Stomach smooth muscle (tissue), 2 donors: ENCODE data around the gene CTPS2.
"Not testable (repeated sequence)": the region's sequence is repeated elsewhere in the genome, so short reads cannot be mapped to it uniquely, and the experiment has no call there.

Experiments used
- H3K27ac ChIP-seq: one replicate; pipeline ENCODE4 v1.7.0; 2013; ENCODE audit warnings: mild to moderate bottlenecking, low read length, inconsistent platforms
- H3K27me3 ChIP-seq, 2 donors: one replicate each; pipeline ENCODE4 v1.7.0; 2013; ENCODE audit warnings: low read length in 2 of 2; ENCODE audit not compliant: insufficient read depth in 2 of 2, control insufficient read depth in 1 of 2
- H3K36me3 ChIP-seq, 2 donors: one replicate each; pipeline ENCODE4 v1.7.0; 2013; ENCODE audit warnings: low read length in 2 of 2; ENCODE audit not compliant: control insufficient read depth in 2 of 2, insufficient read depth in 2 of 2
- H3K4me1 ChIP-seq: one replicate; pipeline ENCODE4 v1.7.0; 2013; ENCODE audit warnings: low read length; ENCODE audit not compliant: control insufficient read depth, insufficient read depth
- H3K4me3 ChIP-seq, 2 donors: one replicate each; pipeline ENCODE4 v1.7.0; 2013; ENCODE audit warnings: low read length in 2 of 2
- H3K9ac ChIP-seq, 2 donors: one replicate each; pipeline ENCODE4 v1.7.0; 2013; ENCODE audit warnings: low read length in 2 of 2, mild to moderate bottlenecking in 1 of 2
- H3K9me3 ChIP-seq, 2 donors: one replicate each; pipeline ENCODE4 v1.7.0; 2013; ENCODE audit warnings: low read length in 2 of 2; ENCODE audit not compliant: control insufficient read depth in 2 of 2
- donor health status: healthy.
- donor health status: Pancreatic carcinoma.

The CTPS2 gene

GRCh38 chrX:16635040-16635439 lies 77.4 kb downstream of the CTPS2 start:
- no peak overlapping the region for H3K4me3 ChIP-seq
- H3K4me1 ChIP-seq = no peaks in the 10 kb centered on the region
- no peak overlapping the region for H3K27ac ChIP-seq
- H3K27me3 ChIP-seq = peaks cover 0 to 5% of the 10 kb centered on the region in 2 donors
- no peak overlapping the region for H3K9ac ChIP-seq
- peaks cover 0 to 2% of the 10 kb centered on the region in 2 donors for H3K36me3 ChIP-seq
- no peaks in the 10 kb centered on the region for H3K9me3 ChIP-seq

- peaks cover 0 to 7% of the 10 kb centered on the region in 2 donors for H3K27me3 ChIP-seq
- H3K4me1 ChIP-seq = no peaks in the 10 kb centered on the region
- no peak overlapping the region for H3K27ac ChIP-seq
- H3K9ac ChIP-seq = no peak overlapping the region
- H3K9me3 ChIP-seq = no peaks in the 10 kb centered on the region
- H3K36me3 ChIP-seq = peaks cover 0 to 2% of the 10 kb centered on the region in 2 donors
- no peak overlapping the region for H3K4me3 ChIP-seq
These were observed 78.7 kb downstream of the CTPS2 start for GRCh38 chrX:16633754-16634153.

DNA sequence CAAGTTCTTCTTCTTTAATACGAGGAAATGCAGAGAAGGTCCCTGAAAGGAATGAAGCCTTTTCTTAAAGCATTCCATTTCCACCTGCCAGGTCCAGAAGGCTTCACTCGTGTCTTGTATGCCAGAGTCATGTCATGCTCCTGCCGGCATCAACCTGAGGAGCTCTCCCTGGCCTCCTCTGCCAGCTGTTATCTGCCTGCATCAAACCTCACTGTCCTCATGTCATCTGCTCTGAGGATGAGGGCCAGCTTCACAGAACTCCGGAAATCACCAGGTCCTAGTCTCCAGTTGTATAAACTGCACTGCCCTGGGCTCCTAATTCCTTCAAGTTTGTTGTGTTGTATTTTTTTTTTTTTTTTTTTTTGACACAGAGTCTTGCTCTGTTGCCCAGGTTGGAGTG lies 82.6 kb downstream of the CTPS2 start:
- Histone ChIP-seq H3K4me3 (no peak overlapping the region), H3K27me3 (peaks cover 0 to 8% of the 10 kb centered on the region in 2 donors), H3K4me1 (no peaks in the 10 kb centered on the region), H3K36me3 (no peaks in the 10 kb centered on the region), H3K27ac (no peak overlapping the region), H3K9ac (no peak overlapping the region), H3K9me3 (no peaks in the 10 kb centered on the region)

- Histone ChIP-seq H3K9ac (no peak overlapping the region), H3K27me3 (peaks cover 0 to 8% of the 10 kb centered on the region in 2 donors), H3K27ac (no peak overlapping the region), H3K4me1 (no peaks in the 10 kb centered on the region), H3K36me3 (no peaks in the 10 kb centered on the region), H3K9me3 (no peaks in the 10 kb centered on the region), H3K4me3 (no peak overlapping the region)
These were observed 83.4 kb downstream of the CTPS2 start for GRCh38 chrX:16628946-16629595.

DNA sequence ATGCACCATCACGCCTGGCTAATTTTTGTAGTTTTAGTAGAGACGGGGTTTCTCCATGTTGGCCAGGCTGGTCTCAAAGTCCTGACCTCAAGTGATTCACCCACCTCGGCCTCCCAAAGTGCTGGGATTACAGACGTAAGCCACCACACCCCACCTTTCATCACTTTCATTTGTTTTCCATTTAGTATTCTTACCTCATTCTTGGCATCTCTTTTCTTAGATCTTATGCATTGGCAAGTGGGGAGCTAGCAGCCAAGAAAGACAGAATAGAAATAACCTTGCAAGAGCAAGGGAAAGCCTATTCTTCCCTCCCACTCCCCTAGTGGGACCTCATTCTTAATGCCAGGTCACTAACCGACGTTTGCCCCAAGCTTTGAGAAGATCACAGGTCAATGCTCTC lies 84.0 kb downstream of the CTPS2 start:
- H3K9ac ChIP-seq, H3K27me3 ChIP-seq, H3K36me3 ChIP-seq, H3K9me3 ChIP-seq, H3K4me1 ChIP-seq, H3K4me3 ChIP-seq, H3K27ac ChIP-seq: not testable (repeated sequence)

DNA sequence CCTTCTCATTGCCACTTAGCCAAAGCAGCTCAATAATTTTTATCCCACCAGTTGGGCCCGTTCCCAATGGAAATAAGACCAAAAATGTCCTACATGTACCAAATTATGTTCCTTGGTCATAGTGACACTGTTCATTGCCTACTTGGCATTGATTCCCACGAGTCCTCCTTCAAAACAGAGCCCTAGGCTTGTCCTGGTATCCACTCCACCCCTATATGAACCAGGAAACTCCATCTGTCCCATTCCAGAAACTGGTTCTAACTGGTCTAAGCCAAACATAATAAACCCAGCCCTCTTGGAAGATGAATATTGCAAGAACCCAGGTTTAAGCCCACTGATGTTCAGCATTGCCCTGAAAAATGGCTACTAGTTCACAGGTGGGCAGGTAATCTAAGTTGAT lies 93.4 kb downstream of the CTPS2 start:
- Histone ChIP-seq H3K36me3 (peaks cover 0 to 4% of the 10 kb centered on the region in 2 donors), H3K4me3 (no peak overlapping the region), H3K4me1 (no peaks in the 10 kb centered on the region), H3K27ac (no peak overlapping the region), H3K27me3 (peaks cover 0 to 4% of the 10 kb centered on the region in 2 donors), H3K9me3 (no peaks in the 10 kb centered on the region), H3K9ac (no peak overlapping the region)

DNA sequence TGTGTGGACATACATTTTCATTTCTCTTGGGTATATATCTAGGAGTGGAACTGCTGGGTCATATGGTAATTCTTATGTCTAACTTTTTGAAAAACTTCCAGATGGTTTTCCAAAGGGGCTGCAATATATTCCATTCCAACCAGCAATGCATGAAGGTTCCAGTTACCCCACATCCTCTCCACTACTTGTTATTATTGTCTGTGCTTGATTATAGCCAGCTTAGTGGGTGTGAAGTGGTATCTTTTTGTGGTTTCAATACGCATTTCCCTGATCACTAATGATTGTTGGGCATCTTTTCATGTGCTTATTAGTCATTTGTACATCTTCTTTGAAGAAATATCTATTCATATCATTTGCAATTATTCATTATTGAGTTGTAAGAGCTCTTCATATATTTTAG lies 94.0 kb downstream of the CTPS2 start:
- no peak overlapping the region for H3K27ac ChIP-seq
- no peaks in the 10 kb centered on the region for H3K4me1 ChIP-seq
- no peaks in the 10 kb centered on the region for H3K9me3 ChIP-seq
- H3K4me3 ChIP-seq = no peak overlapping the region
- H3K36me3 ChIP-seq = peaks cover 0 to 4% of the 10 kb centered on the region in 2 donors
- H3K27me3 ChIP-seq = peaks cover 0 to 4% of the 10 kb centered on the region in 2 donors
- H3K9ac ChIP-seq = no peak overlapping the region

DNA sequence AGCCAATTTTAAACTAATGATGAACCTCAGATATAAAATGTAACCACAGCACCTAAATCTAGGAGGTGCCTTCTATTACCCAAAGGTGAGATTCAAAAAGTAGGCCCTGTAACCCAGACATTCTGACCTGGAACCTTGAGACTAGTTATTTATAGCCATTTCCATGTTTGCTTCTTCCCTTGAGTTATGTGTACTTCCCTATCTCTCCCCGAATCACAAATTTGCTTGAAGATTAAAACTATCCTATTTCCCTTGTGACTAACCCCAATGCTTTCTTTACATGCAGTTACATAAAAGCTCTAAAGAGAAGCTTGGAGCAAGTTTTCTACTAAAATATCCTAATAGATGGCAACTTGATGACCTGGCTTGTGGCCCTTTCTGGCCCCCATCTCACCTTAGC lies 95.1 kb downstream of the CTPS2 start:
- H3K4me3 ChIP-seq = no peak overlapping the region
- H3K36me3 ChIP-seq = peaks cover 0 to 4% of the 10 kb centered on the region in 2 donors
- H3K4me1 ChIP-seq = no peaks in the 10 kb centered on the region
- no peak overlapping the region for H3K9ac ChIP-seq
- H3K9me3 ChIP-seq = no peaks in the 10 kb centered on the region
- H3K27me3 ChIP-seq = peaks cover 0 to 4% of the 10 kb centered on the region in 2 donors
- H3K27ac ChIP-seq = no peak overlapping the region

- H3K36me3 ChIP-seq = no peaks in the 10 kb centered on the region
- no peaks in the 10 kb centered on the region for H3K9me3 ChIP-seq
- H3K27ac ChIP-seq = no peak overlapping the region
- no peaks in the 10 kb centered on the region for H3K4me1 ChIP-seq
- no peaks in the 10 kb centered on the region for H3K27me3 ChIP-seq
- H3K4me3 ChIP-seq = no peak overlapping the region
- H3K9ac ChIP-seq = no peak overlapping the region
These were observed 100.1 kb downstream of the CTPS2 start for GRCh38 chrX:16612257-16612897.

DNA sequence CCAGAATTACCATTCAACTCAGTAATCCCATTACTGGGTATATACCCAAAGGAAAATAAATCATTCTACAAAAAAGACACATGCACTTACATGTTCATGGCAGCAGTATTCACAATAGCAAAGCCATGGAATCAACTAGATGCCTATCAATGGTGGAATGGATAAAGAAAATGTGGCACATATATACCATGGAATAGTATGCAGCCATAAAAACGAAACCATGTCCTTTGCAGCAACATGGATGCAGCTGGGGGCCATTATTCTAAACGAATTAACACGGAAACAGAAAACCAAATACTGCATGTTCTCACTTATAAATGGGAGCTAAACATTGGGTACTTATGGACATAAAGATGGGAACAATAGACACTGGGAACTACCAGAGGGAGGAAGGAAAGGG lies 101.8 kb downstream of the CTPS2 start:
- H3K36me3 ChIP-seq, H3K4me1 ChIP-seq, H3K27ac ChIP-seq, H3K4me3 ChIP-seq, H3K27me3 ChIP-seq, H3K9me3 ChIP-seq, H3K9ac ChIP-seq: not testable (repeated sequence)

- Histone ChIP-seq H3K9ac (no peak overlapping the region), H3K4me3 (no peak overlapping the region), H3K27me3 (no peaks in the 10 kb centered on the region), H3K27ac (no peak overlapping the region), H3K36me3 (no peaks in the 10 kb centered on the region), H3K4me1 (no peaks in the 10 kb centered on the region), H3K9me3 (no peaks in the 10 kb centered on the region)
These were observed 102.3 kb downstream of the CTPS2 start for GRCh38 chrX:16610121-16610621.
